Measurements from ENCODE around the gene GSC2. TPM values are rescaled to one million over a fixed set of nuclear protein-coding genes. Genes with fewer than 3 reads are reported as not detected.

GSC2 gene
- total RNA-seq, 1 donor from 2014 or later, result 0.07 TPM

GRCh38 chr22:19134176-19134831, 15.8 kb downstream of the GSC2 start:
- DNase-seq (ENCODE audit: low read depth, low spot score), result no peak

- DNase-seq (ENCODE audit: low read depth, low spot score), result no peak
These were observed 16.5 kb downstream of the GSC2 start for GRCh38 chr22:19133561-19133960.

- DNase-seq (ENCODE audit: low read depth, low spot score), result no peak
These were observed 17.2 kb downstream of the GSC2 start for GRCh38 chr22:19132693-19133400.

- no peak for DNase-seq (ENCODE audit: low read depth, low spot score)
These were observed 17.9 kb downstream of the GSC2 start for GRCh38 chr22:19132153-19132552.

- no peak for DNase-seq (ENCODE audit: low read depth, low spot score)
These were observed 18.4 kb downstream of the GSC2 start for GRCh38 chr22:19131685-19132015.

GRCh38 chr22:19130959-19131684, 19.0 kb downstream of the GSC2 start, which contains the start of gene TSSK2:
TSS of gene TSSK2 (plus strand) at chr22:19131308. CDS start at chr22:19131400, 92 bp downstream.
- no peak for DNase-seq (ENCODE audit: low read depth, low spot score)

GRCh38 chr22:19129871-19130270, 20.2 kb downstream of the GSC2 start:
- no peak for DNase-seq (ENCODE audit: low read depth, low spot score)

- DNase-seq (ENCODE audit: low read depth, low spot score), result no peak
These were observed 21.0 kb downstream of the GSC2 start for GRCh38 chr22:19128946-19129727.

- no peak for DNase-seq (ENCODE audit: low read depth, low spot score)
These were observed 22.1 kb downstream of the GSC2 start for GRCh38 chr22:19128009-19128401.

GRCh38 chr22:19127329-19128008, 22.6 kb downstream of the GSC2 start:
- no peak for DNase-seq (ENCODE audit: low read depth, low spot score)

GRCh38 chr22:19126309-19127273, 23.5 kb downstream of the GSC2 start:
- no peak for DNase-seq (ENCODE audit: low read depth, low spot score)

GRCh38 chr22:19125474-19126308, 24.4 kb downstream of the GSC2 start:
- DNase-seq (ENCODE audit: low read depth, low spot score), result no peak

GRCh38 chr22:19125011-19125410, 25.1 kb downstream of the GSC2 start:
- DNase-seq (ENCODE audit: low read depth, low spot score), result no peak

GRCh38 chr22:19124377-19124776, 25.7 kb downstream of the GSC2 start:
- no peak for DNase-seq (ENCODE audit: low read depth, low spot score)

GRCh38 chr22:19123936-19124335, 26.2 kb downstream of the GSC2 start:
- no peak for DNase-seq (ENCODE audit: low read depth, low spot score)

GRCh38 chr22:19122752-19123492, 27.2 kb downstream of the GSC2 start:
- no peak for DNase-seq (ENCODE audit: low read depth, low spot score)

GRCh38 chr22:19122143-19122751, 27.8 kb downstream of the GSC2 start, which contains the start of gene DGCR2:
TSS of gene DGCR2 (minus strand) at chr22:19122412. CDS start at chr22:19122206, 206 bp downstream.
- DNase-seq (ENCODE audit: low read depth, low spot score), result peak; percentile 85
